Right renal cortex interstitium (tissue), 3 donors: ENCODE results near the gene RAB1A. TPM values are rescaled to one million over a fixed set of nuclear protein-coding genes. Genes with fewer than 3 reads are reported as not detected.

Experiments
- DNase-seq, 3 donors: peaks; one replicate each; pipeline ENCODE4 v3.0.0-alpha.2; 2013; ENCODE audit warnings: low read depth in 3 of 3, low spot score in 2 of 3
- polyA plus RNA-seq, 3 donors: library from polyadenylated mRNA; unstranded; fragments of 120-200 nt; gene quantifications; one replicate each; pipeline ENCODE4 v1.2.1, GENCODE V29; 2013; ENCODE audit not compliant: insufficient read length in 3 of 3

RAB1A gene
- polyA plus RNA-seq, 3 donors = 268 to 288 (median 277) TPM

GRCh38 chr2:65098741-65099140 lies 31.2 kb downstream of the RAB1A start:
- no peak for DNase-seq

GRCh38 chr2:65097844-65098243 lies 32.1 kb downstream of the RAB1A start:
- no peak for DNase-seq

GRCh38 chr2:65096948-65097347 lies 33.0 kb downstream of the RAB1A start:
- no peak for DNase-seq

- DNase-seq = no peak
Measured at GRCh38 chr2:65093211-65093610, 36.7 kb downstream of the RAB1A start.

GRCh38 chr2:65092791-65093190 lies 37.1 kb downstream of the RAB1A start:
- DNase-seq = no peak

GRCh38 chr2:65085148-65085547 lies 44.8 kb downstream of the RAB1A start:
- no peak for DNase-seq

GRCh38 chr2:65081232-65081685 lies 48.6 kb downstream of the RAB1A start:
- DNase-seq = no peak

- DNase-seq = no peak
Measured at GRCh38 chr2:65079017-65079416, 50.9 kb downstream of the RAB1A start.

GRCh38 chr2:65077898-65078297 lies 52.0 kb downstream of the RAB1A start:
- DNase-seq = no peak

GRCh38 chr2:65076345-65076710 lies 53.6 kb downstream of the RAB1A start:
- DNase-seq = no peak

GRCh38 chr2:65075605-65076344 lies 54.1 kb downstream of the RAB1A start:
- no peak for DNase-seq

GRCh38 chr2:65075176-65075575 lies 54.7 kb downstream of the RAB1A start:
- no peak for DNase-seq

GRCh38 chr2:65073879-65074565 lies 55.9 kb downstream of the RAB1A start:
- DNase-seq = no peak

GRCh38 chr2:65072181-65072970 lies 57.5 kb downstream of the RAB1A start:
- no peak for DNase-seq

GRCh38 chr2:65071499-65072180 lies 58.3 kb downstream of the RAB1A start:
- no peak for DNase-seq

GRCh38 chr2:65070856-65071255 lies 59.0 kb downstream of the RAB1A start:
- DNase-seq = no peak

- no peak for DNase-seq
Measured at GRCh38 chr2:65070172-65070830, 59.6 kb downstream of the RAB1A start.

GRCh38 chr2:65069439-65069824 lies 60.5 kb downstream of the RAB1A start:
- no peak for DNase-seq

- no peak for DNase-seq
Measured at GRCh38 chr2:65067806-65068553, 61.9 kb downstream of the RAB1A start.
